ENCODE results near the gene NTRK3. TPM values are rescaled to one million over a fixed set of nuclear protein-coding genes. Genes with fewer than 3 reads are reported as not detected.

The NTRK3 gene
- total and polyA plus RNA-seq, 2 donors (not counting 3 experiments of a cell fraction or from before 2014, with no cell fraction given) = not detected

DNA sequence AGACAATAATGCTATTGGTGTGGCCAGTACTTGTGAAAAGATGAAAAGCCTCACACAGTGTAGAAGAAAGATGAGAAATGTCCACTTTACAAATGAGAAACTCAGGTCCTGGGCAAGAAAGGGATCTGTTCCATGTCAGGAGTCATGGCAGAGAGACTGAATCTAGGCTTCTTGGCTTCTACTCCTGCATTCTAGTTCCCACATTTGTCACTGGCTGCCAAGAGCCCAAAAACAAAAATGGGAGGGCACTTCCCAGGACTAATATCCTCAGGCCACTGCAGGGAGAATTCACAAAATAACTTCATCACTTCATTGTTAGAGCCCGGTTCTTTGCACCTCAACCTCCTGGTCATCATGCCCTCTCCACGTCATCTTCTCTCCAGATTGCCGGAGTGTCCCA lies 337.5 kb downstream of the NTRK3 start:
- Histone ChIP-seq H4K20me1 (replicated peaks; ENCODE audit: control insufficient read depth, extremely low read depth, insufficient read depth, low read length) (no peaks in the 10 kb centered on the region), H3K4me2 (ENCODE audit: insufficient read depth, low read length) (no peak overlapping the region), H3K27me3 (ENCODE audit: control insufficient read depth in 2 of 2, insufficient read depth in 2 of 2, low read length in 2 of 2) (no peaks in the 10 kb centered on the region), H3K27ac (ENCODE audit: insufficient read depth, low read depth, low read length) (no peak overlapping the region), H3K9ac (replicated peaks; ENCODE audit: extremely low read depth, insufficient read depth, low read length) (no peak overlapping the region), H3K9me3 (replicated peaks; ENCODE audit: control insufficient read depth, insufficient read depth, low read length) (no peaks in the 10 kb centered on the region), H3K79me2 (ENCODE audit: control insufficient read depth, insufficient read depth, low read length) (no peaks in the 10 kb centered on the region), H3K9me1 (replicated peaks; ENCODE audit: control insufficient read depth, extremely low read depth, insufficient read depth, low read length) (no peaks in the 10 kb centered on the region), H3K4me3 (replicated peaks in 1 of 3; ENCODE audit: insufficient read depth in 1 of 3, low read depth in 1 of 3, low read length in 3 of 3) (no peak overlapping the region), H3K4me1 (ENCODE audit: control insufficient read depth, extremely low read depth, insufficient read depth, low read length) (no peaks in the 10 kb centered on the region), H2AFZ (ENCODE audit: low read depth, low read length) (no peak overlapping the region), H3K36me3 (ENCODE audit: control insufficient read depth in 2 of 2, extremely low read depth in 1 of 2, insufficient read depth in 2 of 2, low read length in 2 of 2) (no peaks in the 10 kb centered on the region)
- no peak for FAIRE-seq
- no TSS peak for BruUV-seq (replicated peaks)
- intact Hi-C loops (cut with micrococcal nuclease) = no loop called here
- POLR2A ChIA-PET = no interaction called here
- CTCF ChIA-PET = no interaction called here
- no peak for DNase-seq (ENCODE audit: low read depth, low spot score)
- dilution Hi-C loops (cut with MboI; ENCODE audit: extremely low pct_ligation_motif_present, low sequenced_read_pairs) = no loop called here
- TF ChIP-seq FOS (IDR thresholded peaks at IDR 0.05; ENCODE audit: borderline replicate concordance, insufficient read depth, low read length) (no peak), EZH2 (IDR thresholded peaks at IDR 0.05; ENCODE audit: borderline replicate concordance, low read depth, low read length, severe bottlenecking) (no peak)
- TF ChIP-seq, protein P1, sequence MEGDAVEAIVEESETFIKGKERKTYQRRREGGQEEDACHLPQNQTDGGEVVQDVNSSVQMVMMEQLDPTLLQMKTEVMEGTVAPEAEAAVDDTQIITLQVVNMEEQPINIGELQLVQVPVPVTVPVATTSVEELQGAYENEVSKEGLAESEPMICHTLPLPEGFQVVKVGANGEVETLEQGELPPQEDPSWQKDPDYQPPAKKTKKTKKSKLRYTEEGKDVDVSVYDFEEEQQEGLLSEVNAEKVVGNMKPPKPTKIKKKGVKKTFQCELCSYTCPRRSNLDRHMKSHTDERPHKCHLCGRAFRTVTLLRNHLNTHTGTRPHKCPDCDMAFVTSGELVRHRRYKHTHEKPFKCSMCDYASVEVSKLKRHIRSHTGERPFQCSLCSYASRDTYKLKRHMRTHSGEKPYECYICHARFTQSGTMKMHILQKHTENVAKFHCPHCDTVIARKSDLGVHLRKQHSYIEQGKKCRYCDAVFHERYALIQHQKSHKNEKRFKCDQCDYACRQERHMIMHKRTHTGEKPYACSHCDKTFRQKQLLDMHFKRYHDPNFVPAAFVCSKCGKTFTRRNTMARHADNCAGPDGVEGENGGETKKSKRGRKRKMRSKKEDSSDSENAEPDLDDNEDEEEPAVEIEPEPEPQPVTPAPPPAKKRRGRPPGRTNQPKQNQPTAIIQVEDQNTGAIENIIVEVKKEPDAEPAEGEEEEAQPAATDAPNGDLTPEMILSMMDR (IDR thresholded peaks at IDR 0.05; ENCODE audit: extremely low read depth in 1 of 2, insufficient read depth in 1 of 2, low read depth in 1 of 2, low read length in 2 of 2) = no peak
- TF ChIP-seq, protein P2, sequence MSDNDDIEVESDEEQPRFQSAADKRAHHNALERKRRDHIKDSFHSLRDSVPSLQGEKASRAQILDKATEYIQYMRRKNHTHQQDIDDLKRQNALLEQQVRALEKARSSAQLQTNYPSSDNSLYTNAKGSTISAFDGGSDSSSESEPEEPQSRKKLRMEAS (IDR thresholded peaks at IDR 0.05; ENCODE audit: insufficient read depth, insufficient read length) = no peak

DNA sequence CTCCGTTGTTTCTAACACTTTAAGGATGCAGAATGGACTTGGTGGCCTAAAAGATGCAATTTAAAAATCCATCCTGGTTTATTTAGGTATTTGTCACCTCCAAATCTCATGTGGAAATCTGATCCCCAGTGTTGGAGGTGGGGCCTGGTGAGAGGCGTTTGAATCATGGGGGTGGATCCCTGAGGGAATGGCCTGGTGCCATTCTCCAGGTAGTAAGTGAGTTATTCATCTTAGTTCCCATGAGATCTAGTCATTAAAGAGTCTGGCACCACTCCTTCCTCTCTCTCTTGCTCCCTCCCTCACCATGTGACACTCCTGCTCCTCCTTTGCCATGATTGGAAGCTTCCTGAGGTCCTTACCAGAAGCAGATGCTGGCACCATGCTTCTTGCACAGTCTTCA lies 339.1 kb downstream of the NTRK3 start:
- ChIA-PET CTCF (no interaction called here), POLR2A (no interaction called here)
- dilution Hi-C loops (cut with MboI; ENCODE audit: extremely low pct_ligation_motif_present, low sequenced_read_pairs) (no loop called here), intact Hi-C loops (cut with micrococcal nuclease) (no loop called here)
- H3K36me3 ChIP-seq (ENCODE audit: control insufficient read depth in 2 of 2, extremely low read depth in 1 of 2, insufficient read depth in 2 of 2, low read length in 2 of 2) = no peaks in the 10 kb centered on the region
- H3K4me1 ChIP-seq (ENCODE audit: control insufficient read depth, extremely low read depth, insufficient read depth, low read length) = no peaks in the 10 kb centered on the region
- no peak overlapping the region for H2AFZ ChIP-seq (ENCODE audit: low read depth, low read length)
- H3K9me3 ChIP-seq (replicated peaks; ENCODE audit: control insufficient read depth, insufficient read depth, low read length) = no peaks in the 10 kb centered on the region
- FAIRE-seq (no peak), DNase-seq (ENCODE audit: low read depth, low spot score) (no peak)
- H3K4me3 ChIP-seq (replicated peaks in 1 of 3; ENCODE audit: insufficient read depth in 1 of 3, low read depth in 1 of 3, low read length in 3 of 3) = no peak overlapping the region
- no peak overlapping the region for H3K27ac ChIP-seq (ENCODE audit: insufficient read depth, low read depth, low read length)
- no peak overlapping the region for H3K9ac ChIP-seq (replicated peaks; ENCODE audit: extremely low read depth, insufficient read depth, low read length)
- no TSS peak for BruUV-seq (replicated peaks)
- no peaks in the 10 kb centered on the region for H3K27me3 ChIP-seq (ENCODE audit: control insufficient read depth in 2 of 2, insufficient read depth in 2 of 2, low read length in 2 of 2)
- no peaks in the 10 kb centered on the region for H4K20me1 ChIP-seq (replicated peaks; ENCODE audit: control insufficient read depth, extremely low read depth, insufficient read depth, low read length)
- no peak for TF ChIP-seq POLR2A (IDR thresholded peaks at IDR 0.05; ENCODE audit: low read depth, low read length)
- TF ChIP-seq FOS (IDR thresholded peaks at IDR 0.05; ENCODE audit: borderline replicate concordance, insufficient read depth, low read length) = no peak
- TF ChIP-seq, protein P2 (IDR thresholded peaks at IDR 0.05; ENCODE audit: insufficient read depth, insufficient read length) = no peak
- no peak for TF ChIP-seq MYC (IDR thresholded peaks at IDR 0.05; ENCODE audit: low read depth, low read length)
- no peak for TF ChIP-seq JUN (IDR thresholded peaks at IDR 0.05; ENCODE audit: borderline replicate concordance, insufficient read depth, insufficient read length, low read depth)
- no peak for TF ChIP-seq POLR2AphosphoS5 (IDR thresholded peaks at IDR 0.05; ENCODE audit: insufficient read depth, low read depth, low read length)
- TF ChIP-seq EZH2 (IDR thresholded peaks at IDR 0.05; ENCODE audit: borderline replicate concordance, low read depth, low read length, severe bottlenecking) = no peak
- TF ChIP-seq, protein P1 (IDR thresholded peaks at IDR 0.05; ENCODE audit: extremely low read depth in 1 of 2, insufficient read depth in 1 of 2, low read depth in 1 of 2, low read length in 2 of 2) = no peak
- no peak for TF ChIP-seq GATA2 (IDR thresholded peaks at IDR 0.05; ENCODE audit: insufficient read depth, insufficient read length, low read depth, low read length)
- no peaks in the 10 kb centered on the region for H3K79me2 ChIP-seq (ENCODE audit: control insufficient read depth, insufficient read depth, low read length)
- H3K9me1 ChIP-seq (replicated peaks; ENCODE audit: control insufficient read depth, extremely low read depth, insufficient read depth, low read length) = no peaks in the 10 kb centered on the region
- no peak overlapping the region for H3K4me2 ChIP-seq (ENCODE audit: insufficient read depth, low read length)

Data from endothelial cell of umbilical vein (primary cell).